ENCODE results near the gene TSC22D4. TPM values are rescaled to one million over a fixed set of nuclear protein-coding genes. Genes with fewer than 3 reads are reported as not detected.
"Not testable (repeated sequence)": the region's sequence is repeated elsewhere in the genome, so short reads cannot be mapped to it uniquely, and the experiment has no call there.

The TSC22D4 gene
- total RNA-seq, 1 donor from 2014 or later, result 18.1 TPM

GRCh38 chr7:100472854-100473499 lies 6.0 kb downstream of the TSC22D4 start:
- no peak for DNase-seq (ENCODE audit: low spot score)

DNA sequence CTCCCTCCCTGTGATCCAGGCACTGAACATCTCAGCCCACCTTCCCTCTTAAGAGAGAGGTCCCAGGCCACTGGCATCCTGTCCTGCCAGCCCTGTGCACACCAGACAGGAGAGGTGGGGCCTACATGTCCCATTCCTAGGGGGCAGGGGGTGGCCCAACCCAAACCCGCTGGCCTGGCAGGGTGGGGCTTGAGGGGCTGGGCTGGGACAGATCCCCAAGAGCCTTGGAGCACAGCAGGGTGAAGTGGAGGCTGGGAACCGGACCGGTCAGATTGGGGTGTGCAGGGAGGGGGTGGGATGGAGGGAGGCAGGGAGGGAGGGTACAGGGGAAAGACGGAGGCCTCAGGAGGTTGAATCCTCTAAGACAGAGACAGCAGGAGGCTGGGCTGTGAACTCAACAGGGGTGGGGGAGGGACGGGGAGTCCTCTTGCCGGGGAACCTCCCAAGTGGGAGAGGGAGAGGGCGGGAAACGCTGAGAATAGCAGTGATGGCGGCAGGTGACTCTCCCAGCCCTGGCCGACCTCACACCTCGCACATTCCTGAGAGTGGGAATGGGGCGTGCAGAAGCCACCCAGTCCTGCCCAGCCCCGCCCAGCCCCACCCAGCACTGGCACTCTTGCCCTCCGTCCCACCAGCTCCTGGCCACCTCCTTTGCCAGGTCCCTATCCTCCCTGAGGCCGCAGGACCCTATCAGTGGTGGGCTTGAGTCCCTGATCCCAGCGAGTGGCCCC lies 6.7 kb downstream of the TSC22D4 start:
- no peak for DNase-seq (ENCODE audit: low spot score)

- DNase-seq (ENCODE audit: low spot score), result no peak
Measured at GRCh38 chr7:100471021-100471420, 8.0 kb downstream of the TSC22D4 start.

GRCh38 chr7:100469227-100470044 lies 9.6 kb downstream of the TSC22D4 start:
- DNase-seq (ENCODE audit: low spot score), result peak; percentile 77

- no peak for DNase-seq (ENCODE audit: low spot score)
Measured at GRCh38 chr7:100467638-100468373, 11.2 kb downstream of the TSC22D4 start.

- DNase-seq (ENCODE audit: low spot score), result no peak
Measured at GRCh38 chr7:100466653-100467605, 12.1 kb downstream of the TSC22D4 start.

GRCh38 chr7:100465702-100466311 lies 13.2 kb downstream of the TSC22D4 start:
- peak; percentile 81 for DNase-seq (ENCODE audit: low spot score)

DNA sequence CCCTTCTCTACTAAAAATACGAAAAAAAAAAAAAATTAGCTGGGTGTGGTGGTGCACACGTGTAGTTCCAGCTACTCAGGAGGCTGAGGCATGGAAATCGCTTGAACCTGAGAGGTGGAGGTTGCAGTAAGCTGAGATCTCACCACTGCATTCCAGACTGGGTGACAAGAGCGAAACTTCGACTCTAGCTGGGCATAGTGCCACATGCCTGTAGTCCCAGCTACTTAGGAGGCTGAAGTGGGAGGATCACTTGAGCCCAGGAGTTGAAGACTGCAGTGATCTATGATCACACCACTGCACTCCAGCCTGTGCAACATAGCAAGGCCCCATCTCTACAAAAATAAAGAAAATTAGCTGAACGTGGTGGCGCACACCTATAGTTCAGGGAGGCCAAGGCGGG lies 13.7 kb downstream of the TSC22D4 start:
- no peak for DNase-seq (ENCODE audit: low spot score)

GRCh38 chr7:100464791-100465190 lies 14.2 kb downstream of the TSC22D4 start:
- no peak for DNase-seq (ENCODE audit: low spot score)

GRCh38 chr7:100464210-100464660 lies 14.8 kb downstream of the TSC22D4 start, which contains the start of gene SPACDR:
Gene SPACDR (minus strand): TSS chr7:100464260. CDS start chr7:100464025, 235 bp downstream.
- no peak for DNase-seq (ENCODE audit: low spot score)

- no peak for DNase-seq (ENCODE audit: low spot score)
Measured at GRCh38 chr7:100457033-100457432, 22.0 kb downstream of the TSC22D4 start.

GRCh38 chr7:100456562-100456961 lies 22.5 kb downstream of the TSC22D4 start:
- DNase-seq (ENCODE audit: low spot score), result no peak

DNA sequence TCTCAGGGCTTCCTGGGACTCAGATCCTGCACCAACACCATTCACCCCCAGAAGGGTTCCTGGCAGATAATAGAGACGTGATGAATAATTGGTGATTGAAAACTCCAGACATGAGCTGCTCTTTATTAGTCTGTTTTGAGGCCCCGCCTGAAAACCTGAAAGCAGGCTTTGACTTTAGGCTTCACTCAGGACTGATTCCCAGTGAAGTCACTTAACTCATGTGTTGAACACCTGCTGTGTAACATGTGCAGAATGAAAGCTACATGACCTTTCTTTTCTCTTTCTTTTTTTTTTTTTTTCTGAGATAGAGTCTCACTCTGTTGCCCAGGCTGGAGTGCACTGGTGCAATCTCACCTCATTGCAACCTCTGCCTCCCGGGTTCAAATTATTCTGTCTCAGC lies 23.8 kb downstream of the TSC22D4 start:
- no peak for DNase-seq (ENCODE audit: low spot score)

GRCh38 chr7:100453854-100454253 lies 25.2 kb downstream of the TSC22D4 start:
- DNase-seq (ENCODE audit: low spot score), result not testable (repeated sequence)

GRCh38 chr7:100452513-100452912 lies 26.5 kb downstream of the TSC22D4 start:
- no peak for DNase-seq (ENCODE audit: low spot score)

- DNase-seq (ENCODE audit: low spot score), result no peak
Measured at GRCh38 chr7:100449190-100449795, 29.7 kb downstream of the TSC22D4 start.

DNA sequence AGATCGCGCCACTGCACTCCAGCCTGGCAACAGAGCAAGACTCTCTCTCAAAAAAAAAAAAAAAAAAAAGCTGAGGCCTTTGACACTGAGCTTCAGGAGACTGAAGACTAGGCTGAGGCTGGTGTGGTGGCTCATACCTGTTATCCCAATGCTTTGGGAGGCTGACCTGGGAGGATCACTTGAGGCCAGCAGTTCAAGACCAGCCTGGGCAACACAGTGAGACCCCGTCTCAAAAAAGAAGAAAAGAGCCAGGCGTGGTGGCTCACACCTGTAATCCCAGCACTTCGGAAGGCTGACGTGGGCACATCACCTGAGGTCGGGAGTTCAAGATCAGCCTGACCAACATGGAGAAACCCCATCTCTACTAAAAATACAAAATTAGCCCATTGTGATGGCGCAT lies 31.7 kb downstream of the TSC22D4 start:
- not testable (repeated sequence) for DNase-seq (ENCODE audit: low spot score)

- DNase-seq (ENCODE audit: low spot score), result no peak
Measured at GRCh38 chr7:100446040-100446439, 33.0 kb downstream of the TSC22D4 start.
